ENCODE results near the gene PAEP.

- TF ChIP-seq POLR2AphosphoS5 (IDR thresholded peaks at IDR 0.05; ENCODE audit: low read depth, low read length) (no peak), CTCF (IDR thresholded peaks at IDR 0.05) (no peak)
These were observed 50.3 kb downstream of the PAEP start for GRCh38 chr9:135611875-135612209.

Measured in Panc1 (cell line).